ENCODE measurements around the gene LRRC25.

GRCh38 chr19:18441804-18442788 lies 44.7 kb upstream of the LRRC25 start:
- TF ChIP-seq CTCF (IDR thresholded peaks at IDR 0.05; ENCODE audit: poor library complexity), result no peak
- no peak for TF ChIP-seq EZH2phosphoT487 (IDR thresholded peaks at IDR 0.05; ENCODE audit: low read depth, severe bottlenecking, unreplicated experiment)
